ENCODE measurements around the gene PKP1.

- TF ChIP-seq POLR2AphosphoS5 (IDR thresholded peaks at IDR 0.05) (no peak), CTCF (IDR thresholded peaks at IDR 0.05 in 8 of 11, conservative IDR thresholded peaks at IDR 0.05 in 3 of 11) (no peak)
Measured at GRCh38 chr1:201267481-201268229, 15.7 kb upstream of the PKP1 start.
